Naive thymus-derived CD8-positive, alpha-beta T cell (primary cell): Measurements from ENCODE around the gene EXOC4. TPM values are rescaled to one million over a fixed set of nuclear protein-coding genes. Genes with fewer than 3 reads are reported as not detected.
"Not testable (repeated sequence)": the region's sequence is repeated elsewhere in the genome, so short reads cannot be mapped to it uniquely, and the experiment has no call there.

Source experiments
- ATAC-seq, 2 donors: fragments of 150-1000 bp; cut with Tn5 transposase in 1 of 2; sonication (Bioruptor Pico), chemical (Tn5 transposase) in 1 of 2; 1 replicate in 1 of 2; 2 replicates in 1 of 2; pipeline ENCODE4 v1.10.0; 2021; ENCODE audit warnings: mild to moderate bottlenecking in 2 of 2, moderate library complexity in 2 of 2
- POLR2A ChIA-PET: fragments of 350-600 bp; sonication (Branson Sonifier 250); formaldehyde crosslinking; loops from one replicate; lab custom pipeline; 2021; ENCODE audit warnings: antibody characterized with exemption; lab: Charles Lee
- DNase-seq, 10 donors: peaks; one replicate each; pipeline versions ENCODE4 v3.0.0 to v3.0.0-alpha.2; 2020 to 2022
- H3K27ac Mint-ChIP-seq, 10 donors: one replicate each; pipeline ENCODE4 v1.8.0; 2020 to 2022; ENCODE audit warnings: mild to moderate bottlenecking in 10 of 10, mixed read lengths in 10 of 10, moderate library complexity in 4 of 10, inconsistent platforms in 1 of 10
- H3K27me3 Mint-ChIP-seq, 5 donors: one replicate each; pipeline ENCODE4 v1.8.0; 2021 to 2022; ENCODE audit warnings: mixed read lengths in 5 of 5
- H3K36me3 Mint-ChIP-seq, 3 donors: one replicate each; pipeline ENCODE4 v1.8.0; 2020 to 2022; ENCODE audit warnings: mixed read lengths in 3 of 3, mild to moderate bottlenecking in 2 of 3, inconsistent platforms in 1 of 3
- H3K4me1 Mint-ChIP-seq, 4 donors: one replicate each; pipeline ENCODE4 v1.8.0; 2021 to 2022; ENCODE audit warnings: mixed read lengths in 4 of 4
- H3K4me3 Mint-ChIP-seq, 10 donors: one replicate each; pipeline ENCODE4 v1.8.0; 2020 to 2022; ENCODE audit warnings: mild to moderate bottlenecking in 10 of 10, mixed read lengths in 10 of 10, moderate library complexity in 6 of 10, inconsistent platforms in 1 of 10
- H3K9me3 Mint-ChIP-seq, 9 donors: one replicate each; pipeline ENCODE4 v1.8.0; 2020 to 2022; ENCODE audit warnings: mixed read lengths in 9 of 9, mild to moderate bottlenecking in 3 of 9, inconsistent platforms in 1 of 9, moderate library complexity in 1 of 9
- polyA plus RNA-seq, 3 donors: library from polyadenylated mRNA; unstranded; fragments of 300-500 nt; fragmentation: Illumina TruSeq; gene quantifications; one replicate each; pipeline ENCODE4 v1.2.3, GENCODE V29; 2021
- total RNA-seq, 8 experiments: library from RNA in 2 of 8; stranded (reverse) in 2 of 8; gene quantifications; one replicate each; pipeline ENCODE4 v1.2.3 and lab custom pipeline; 2021 to 2026

The EXOC4 gene
- total and polyA plus RNA-seq, 5 experiments from 2014 or later, result 29.4 to 68.6 (median 42.4) TPM

DNA sequence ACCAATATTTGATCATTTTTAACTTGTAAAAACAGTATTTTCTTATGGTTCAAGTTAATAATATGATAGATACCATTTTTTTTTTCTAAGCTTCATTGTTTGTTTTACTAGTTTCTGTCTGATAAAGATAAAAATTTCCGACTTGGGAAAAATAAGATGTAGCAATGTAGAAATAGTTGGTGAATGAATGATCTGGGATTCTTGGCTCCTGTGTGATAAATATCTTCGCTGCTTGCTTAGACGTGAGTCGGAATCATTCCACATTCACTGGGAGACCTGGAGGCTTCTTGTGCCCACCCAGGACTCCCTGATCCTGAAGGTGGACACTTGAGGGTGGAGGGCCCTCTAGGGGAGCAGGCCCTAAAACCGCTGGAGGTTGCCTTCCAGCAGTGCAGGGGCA is 47.9 kb downstream of the EXOC4 start:
- ATAC-seq (no peak), DNase-seq (no peak)
- Mint-ChIP-seq H3K4me3 (no peak overlapping the region), H3K36me3 (peaks cover 9 to 26% (median 19%) of the 10 kb centered on the region in 3 donors), H3K27ac (no peak overlapping the region), H3K27me3 (no peaks in the 10 kb centered on the region), H3K4me1 (peaks cover 5 to 34% (median 7%) of the 10 kb centered on the region in 4 donors), H3K9me3 (no peaks in the 10 kb centered on the region)
- POLR2A ChIA-PET, result no interaction called here

DNA sequence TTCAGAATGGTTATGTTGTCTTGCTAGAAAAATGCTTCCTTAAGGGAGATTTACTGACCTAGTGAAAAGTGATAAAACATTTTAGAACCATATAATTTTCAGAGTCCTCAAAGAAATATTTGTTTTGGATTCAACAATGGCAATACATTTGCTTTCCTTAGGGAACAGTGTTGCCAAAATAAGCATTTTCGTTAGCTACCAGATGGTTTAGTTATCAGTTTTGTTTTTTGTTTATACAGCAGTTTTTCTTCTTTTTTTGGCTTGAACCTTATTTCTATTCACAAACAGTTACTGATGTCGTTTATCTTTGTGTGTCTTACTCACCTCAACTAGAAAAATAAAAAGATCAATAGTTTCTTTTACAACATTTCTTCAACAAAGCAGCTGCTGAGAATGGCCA is 48.6 kb downstream of the EXOC4 start:
- no peaks in the 10 kb centered on the region for H3K27me3 Mint-ChIP-seq
- no peak for ATAC-seq
- peaks cover 15 to 33% (median 25%) of the 10 kb centered on the region in 3 donors for H3K36me3 Mint-ChIP-seq
- H3K4me3 Mint-ChIP-seq, result no peak overlapping the region
- peaks cover 5 to 28% (median 6%) of the 10 kb centered on the region in 4 donors for H3K4me1 Mint-ChIP-seq
- no peak overlapping the region for H3K27ac Mint-ChIP-seq
- no peak for DNase-seq
- H3K9me3 Mint-ChIP-seq, result no peaks in the 10 kb centered on the region
- POLR2A ChIA-PET, result no interaction called here

DNA sequence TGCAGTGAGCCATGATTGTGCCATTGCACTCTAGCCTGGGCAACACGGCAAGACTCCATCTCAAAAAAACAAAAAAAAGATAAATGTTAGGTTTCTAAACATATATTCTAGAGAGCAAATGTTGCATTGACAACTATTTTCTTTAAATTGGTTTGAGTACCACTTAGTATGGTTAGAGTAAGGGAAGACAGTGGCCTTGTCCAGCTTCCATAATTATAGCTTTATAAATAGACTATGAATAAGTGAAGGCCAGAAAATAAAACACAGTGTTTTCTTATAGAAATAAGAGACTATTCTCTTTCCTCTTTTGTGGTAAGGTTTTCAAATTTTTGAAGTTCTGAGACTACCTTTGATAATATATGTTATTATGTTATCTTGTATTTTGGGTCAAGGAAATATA is 50.5 kb downstream of the EXOC4 start:
- Mint-ChIP-seq H3K27ac (no peak overlapping the region), H3K9me3 (no peaks in the 10 kb centered on the region), H3K4me3 (no peak overlapping the region), H3K27me3 (no peaks in the 10 kb centered on the region), H3K36me3 (peaks cover 33 to 52% (median 44%) of the 10 kb centered on the region in 3 donors), H3K4me1 (peaks cover 0 to 37% (median 9%) of the 10 kb centered on the region in 4 donors)
- POLR2A ChIA-PET, result no interaction called here
- ATAC-seq (no peak), DNase-seq (no peak)

DNA sequence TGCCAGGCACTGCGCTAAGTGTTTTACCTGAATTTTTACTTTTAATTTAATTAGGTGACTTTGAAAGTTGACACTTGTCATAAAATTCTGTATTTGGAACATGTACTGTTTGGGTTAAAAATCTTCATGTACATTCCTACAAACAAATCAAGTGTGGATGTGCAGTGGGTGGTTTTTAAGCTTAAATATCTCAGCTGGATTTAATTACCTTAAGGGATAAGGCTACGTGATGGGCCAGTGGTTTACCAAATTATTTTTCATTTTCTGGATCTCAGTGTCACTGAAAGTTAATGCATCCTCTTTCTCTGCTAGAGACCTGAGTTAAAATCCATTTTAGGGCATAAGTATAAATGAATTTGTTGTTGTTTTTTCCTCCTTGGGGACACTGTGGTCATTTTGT is 51.1 kb downstream of the EXOC4 start:
- Mint-ChIP-seq H3K4me3 (no peak overlapping the region), H3K4me1 (peaks cover 0 to 39% (median 9%) of the 10 kb centered on the region in 4 donors), H3K36me3 (peaks cover 37 to 57% (median 45%) of the 10 kb centered on the region in 3 donors), H3K9me3 (no peaks in the 10 kb centered on the region), H3K27ac (peak overlapping the region in 1 of 10 donors; percentile 49), H3K27me3 (no peaks in the 10 kb centered on the region)
- ATAC-seq (no peak), DNase-seq (no peak)
- POLR2A ChIA-PET, result no interaction called here

DNA sequence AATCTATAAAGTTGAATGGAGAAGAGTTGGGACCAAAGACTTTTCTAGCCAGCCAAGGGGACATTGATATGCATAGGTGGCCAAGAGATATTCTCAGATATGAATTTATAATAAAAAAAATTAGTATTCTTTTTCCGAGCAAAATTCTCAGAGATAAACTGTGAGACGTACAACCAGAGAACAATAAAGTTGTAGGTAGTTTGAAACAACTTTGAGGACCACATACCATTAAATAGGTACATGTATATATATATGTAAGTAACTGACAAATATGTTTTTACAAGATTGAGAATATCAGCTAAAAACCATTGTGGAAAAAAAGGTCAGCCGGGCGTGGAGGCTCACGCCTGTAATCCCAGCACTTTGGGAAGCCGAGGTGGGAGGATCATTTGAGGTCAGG is 56.5 kb downstream of the EXOC4 start:
- Mint-ChIP-seq H3K4me3 (no peak overlapping the region), H3K4me1 (peaks cover 6 to 12% (median 11%) of the 10 kb centered on the region in 4 donors), H3K36me3 (peaks cover 39 to 70% (median 66%) of the 10 kb centered on the region in 3 donors), H3K27me3 (no peaks in the 10 kb centered on the region), H3K9me3 (no peaks in the 10 kb centered on the region), H3K27ac (no peak overlapping the region)
- POLR2A ChIA-PET, result no interaction called here
- ATAC-seq (no peak), DNase-seq (no peak)

DNA sequence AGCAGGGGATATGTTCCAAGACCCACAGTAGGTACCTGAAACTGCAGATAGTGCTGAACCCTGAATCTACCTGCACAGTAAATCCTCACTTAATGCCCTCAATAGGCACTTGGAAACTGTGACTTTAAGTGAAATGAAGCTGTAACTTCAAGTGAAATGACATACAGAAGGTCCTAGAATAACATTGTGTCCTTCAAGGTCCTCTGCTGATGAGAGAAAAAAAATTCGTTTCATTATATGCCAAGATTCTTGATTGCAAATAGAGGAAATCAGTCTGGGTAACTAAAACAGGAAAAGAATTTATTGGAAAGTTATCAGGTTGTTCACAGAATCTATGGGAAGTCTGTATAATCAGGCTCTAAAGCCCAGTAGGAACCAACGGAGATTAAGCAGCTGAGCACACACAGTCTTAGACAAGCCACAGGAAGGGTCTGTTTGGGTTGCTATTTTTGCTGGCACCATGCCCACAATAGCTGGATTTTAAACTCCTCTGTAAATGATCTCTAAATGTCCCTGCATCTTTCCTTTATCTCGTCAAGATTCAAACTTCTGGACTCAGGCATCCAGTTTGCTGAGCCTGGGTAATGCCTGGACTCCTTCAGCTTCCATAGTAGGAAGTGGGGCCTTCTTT is 57.5 kb downstream of the EXOC4 start:
- Mint-ChIP-seq H3K4me1 (peaks cover 8 to 12% (median 11%) of the 10 kb centered on the region in 4 donors), H3K4me3 (no peak overlapping the region), H3K27ac (peak overlapping the region in 2 of 10 donors; percentile 5 to 77), H3K36me3 (peaks cover 34 to 64% (median 64%) of the 10 kb centered on the region in 3 donors), H3K9me3 (no peaks in the 10 kb centered on the region), H3K27me3 (no peaks in the 10 kb centered on the region)
- ATAC-seq (no peak), DNase-seq (no peak)
- POLR2A ChIA-PET, result no interaction called here

DNA sequence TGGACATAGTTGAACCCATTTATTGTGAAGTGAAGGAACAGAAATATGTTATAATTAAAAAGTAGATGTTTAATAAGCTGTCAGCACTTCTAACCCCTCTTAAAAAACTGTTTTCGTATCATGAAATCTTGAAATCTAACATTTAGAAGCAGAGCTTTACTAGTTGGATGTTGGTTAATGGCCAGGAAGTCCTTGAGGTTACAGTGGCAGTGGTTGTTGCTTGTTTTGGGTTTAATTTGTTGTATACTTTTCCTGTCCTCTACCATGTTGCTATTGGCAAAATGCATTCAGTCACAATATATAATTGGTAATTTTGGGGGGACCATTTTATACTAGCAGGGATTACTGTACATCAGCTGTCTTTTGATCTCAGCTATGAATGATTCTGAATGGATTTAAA is 60.7 kb downstream of the EXOC4 start:
- DNase-seq (peak in 1 of 10 donors; percentile 1), ATAC-seq (no peak)
- Mint-ChIP-seq H3K9me3 (no peaks in the 10 kb centered on the region), H3K27me3 (no peaks in the 10 kb centered on the region), H3K4me1 (peaks cover 0 to 12% (median 8%) of the 10 kb centered on the region in 4 donors), H3K27ac (peak overlapping the region in 1 of 10 donors; percentile 6), H3K36me3 (peaks cover 6 to 53% (median 51%) of the 10 kb centered on the region in 3 donors), H3K4me3 (no peak overlapping the region)
- POLR2A ChIA-PET, result no interaction called here

DNA sequence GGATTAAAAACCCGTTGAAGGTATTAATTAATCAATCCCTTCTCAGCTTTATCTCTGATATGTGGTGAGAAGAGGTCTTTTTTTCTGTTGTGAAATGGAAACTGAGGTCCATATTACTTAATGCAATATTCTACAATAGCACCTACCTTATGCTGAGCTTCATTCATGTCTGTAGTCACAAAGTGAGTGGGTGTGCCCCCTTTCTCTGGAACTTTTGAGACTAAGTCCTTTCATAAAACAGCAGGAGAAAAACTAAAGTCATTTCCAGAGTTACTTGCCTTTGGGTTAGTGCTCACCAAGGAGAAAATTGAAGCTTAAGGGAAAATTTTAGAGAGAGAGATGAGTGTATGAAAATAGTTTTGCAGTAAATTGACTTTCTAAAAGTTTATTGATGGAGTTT is 61.2 kb downstream of the EXOC4 start:
- H3K27me3 Mint-ChIP-seq, result no peaks in the 10 kb centered on the region
- peaks cover 0 to 12% (median 8%) of the 10 kb centered on the region in 4 donors for H3K4me1 Mint-ChIP-seq
- no peaks in the 10 kb centered on the region for H3K9me3 Mint-ChIP-seq
- POLR2A ChIA-PET, result no interaction called here
- ATAC-seq, result no peak
- H3K27ac Mint-ChIP-seq, result no peak overlapping the region
- peaks cover 5 to 57% (median 50%) of the 10 kb centered on the region in 3 donors for H3K36me3 Mint-ChIP-seq
- H3K4me3 Mint-ChIP-seq, result no peak overlapping the region
- DNase-seq, result no peak

DNA sequence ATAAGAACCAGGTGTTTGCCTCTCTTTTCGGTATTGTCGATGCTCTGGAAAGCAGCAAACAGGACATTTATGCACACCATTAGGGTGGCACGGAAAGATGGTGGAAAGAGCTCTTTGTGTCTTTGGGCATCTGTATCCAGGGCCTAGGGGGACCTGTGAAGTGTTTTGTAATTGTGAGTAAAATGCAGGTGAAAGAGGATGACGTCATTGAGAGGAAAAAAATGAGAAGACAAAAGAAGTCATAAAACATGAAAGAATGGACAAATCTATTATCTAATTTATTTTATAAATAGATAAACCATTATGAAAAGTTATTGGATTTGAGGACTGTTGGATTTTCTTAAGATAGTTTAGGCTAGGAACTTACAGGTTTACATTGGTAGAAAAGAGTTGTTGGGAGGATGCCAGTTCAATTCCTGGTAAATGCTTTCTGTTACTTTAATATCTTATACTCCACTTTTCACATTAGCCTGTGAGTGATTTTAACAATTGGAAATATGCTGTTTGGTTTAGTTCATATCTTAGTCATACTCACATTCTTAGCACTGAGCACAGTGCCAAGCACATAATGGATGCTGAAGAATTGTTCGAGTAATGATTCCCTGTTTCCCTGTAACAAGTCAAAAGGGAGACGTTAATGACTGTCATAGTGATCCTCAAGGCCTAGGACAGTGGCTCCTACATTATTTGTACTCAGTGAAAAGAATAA is 62.6 kb downstream of the EXOC4 start:
- Mint-ChIP-seq H3K27me3 (no peaks in the 10 kb centered on the region), H3K4me3 (no peak overlapping the region), H3K9me3 (peaks cover 0 to 2% (median 0%) of the 10 kb centered on the region in 9 donors), H3K4me1 (peaks cover 0 to 12% (median 9%) of the 10 kb centered on the region in 4 donors), H3K27ac (peak overlapping the region in 2 of 10 donors; percentile 2 to 13), H3K36me3 (peaks cover 10 to 61% (median 53%) of the 10 kb centered on the region in 3 donors)
- POLR2A ChIA-PET, result no interaction called here
- ATAC-seq (no peak), DNase-seq (no peak)

DNA sequence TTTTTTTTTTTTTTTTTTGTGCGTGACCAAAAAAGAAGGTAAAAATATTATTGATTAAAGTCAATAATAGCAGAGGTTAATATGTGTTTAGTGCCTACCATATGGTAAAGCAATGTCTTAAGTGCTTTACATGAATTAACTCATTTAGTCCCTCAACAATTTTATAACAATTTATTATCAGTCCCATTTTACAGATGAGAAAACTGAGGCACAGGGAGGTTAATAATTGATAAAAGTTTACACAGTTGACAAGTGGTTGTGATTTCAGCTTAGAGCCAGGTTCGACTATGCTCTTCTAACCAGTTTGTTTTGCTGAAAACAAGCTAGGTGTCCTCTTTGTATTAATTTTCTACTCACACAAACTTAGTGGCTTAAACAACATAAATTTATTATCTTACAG is 67.0 kb downstream of the EXOC4 start:
- Mint-ChIP-seq H3K4me3 (no peak overlapping the region), H3K9me3 (peaks cover 6 to 43% (median 15%) of the 10 kb centered on the region in 9 donors), H3K27me3 (no peaks in the 10 kb centered on the region), H3K27ac (no peak overlapping the region), H3K36me3 (peaks cover 24 to 85% (median 82%) of the 10 kb centered on the region in 3 donors), H3K4me1 (peaks cover 2 to 12% (median 6%) of the 10 kb centered on the region in 4 donors)
- ATAC-seq (no peak), DNase-seq (no peak)
- POLR2A ChIA-PET, result interaction anchor here (0.7 kb wide), 1 partner anchor 64 kb away, joined by 5 read pairs; no protein-coding TSS in a partner anchor

DNA sequence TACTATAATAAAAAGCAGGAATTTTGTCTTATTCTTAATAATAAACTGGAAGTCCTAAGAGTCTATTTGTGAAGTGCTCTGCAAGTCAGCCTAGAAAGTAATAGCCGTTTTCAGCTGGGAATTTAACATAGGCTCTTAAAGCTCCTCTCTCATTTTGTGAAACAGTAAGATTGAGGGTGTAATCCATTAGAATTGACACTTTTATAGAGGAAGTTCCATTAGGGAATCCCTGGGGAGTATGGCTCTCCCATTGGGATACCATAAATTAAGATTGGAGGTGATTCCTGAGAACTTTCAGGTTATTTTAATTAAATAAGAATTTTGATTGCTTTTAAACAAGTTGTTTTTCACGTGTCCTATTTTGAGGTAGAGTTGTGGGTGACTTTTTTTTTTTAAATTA is 68.0 kb downstream of the EXOC4 start:
- DNase-seq (no peak), ATAC-seq (no peak)
- no peak overlapping the region for H3K27ac Mint-ChIP-seq
- POLR2A ChIA-PET, result no interaction called here
- no peaks in the 10 kb centered on the region for H3K27me3 Mint-ChIP-seq
- H3K9me3 Mint-ChIP-seq, result peaks cover 9 to 53% (median 24%) of the 10 kb centered on the region in 9 donors
- no peak overlapping the region for H3K4me3 Mint-ChIP-seq
- peaks cover 5 to 10% (median 6%) of the 10 kb centered on the region in 4 donors for H3K4me1 Mint-ChIP-seq
- peaks cover 29 to 90% (median 89%) of the 10 kb centered on the region in 3 donors for H3K36me3 Mint-ChIP-seq

DNA sequence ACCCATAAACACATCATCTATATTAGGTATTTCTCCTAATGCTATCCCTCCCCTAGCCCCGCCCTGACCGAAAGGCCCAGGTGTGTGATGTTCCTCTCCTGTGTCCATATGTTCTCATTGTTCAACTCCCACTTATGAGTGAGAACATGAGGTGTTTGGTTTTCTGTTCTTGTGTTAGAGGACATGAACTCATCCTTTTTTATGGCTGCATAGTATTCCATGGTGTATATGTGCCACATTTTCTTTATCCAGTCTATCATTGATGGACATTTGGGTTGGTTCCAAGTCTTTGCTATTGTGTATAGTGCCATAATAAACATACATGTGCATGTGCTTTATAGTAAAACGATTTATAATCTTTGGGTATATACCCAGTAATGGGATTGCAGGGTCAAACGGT is 68.5 kb downstream of the EXOC4 start:
- H3K27ac Mint-ChIP-seq, ATAC-seq, H3K4me3 Mint-ChIP-seq, H3K4me1 Mint-ChIP-seq, H3K27me3 Mint-ChIP-seq, POLR2A ChIA-PET, DNase-seq: not testable (repeated sequence)
- peaks cover 9 to 58% (median 25%) of the 10 kb centered on the region in 9 donors for H3K9me3 Mint-ChIP-seq
- peaks cover 31 to 91% (median 91%) of the 10 kb centered on the region in 3 donors for H3K36me3 Mint-ChIP-seq

DNA sequence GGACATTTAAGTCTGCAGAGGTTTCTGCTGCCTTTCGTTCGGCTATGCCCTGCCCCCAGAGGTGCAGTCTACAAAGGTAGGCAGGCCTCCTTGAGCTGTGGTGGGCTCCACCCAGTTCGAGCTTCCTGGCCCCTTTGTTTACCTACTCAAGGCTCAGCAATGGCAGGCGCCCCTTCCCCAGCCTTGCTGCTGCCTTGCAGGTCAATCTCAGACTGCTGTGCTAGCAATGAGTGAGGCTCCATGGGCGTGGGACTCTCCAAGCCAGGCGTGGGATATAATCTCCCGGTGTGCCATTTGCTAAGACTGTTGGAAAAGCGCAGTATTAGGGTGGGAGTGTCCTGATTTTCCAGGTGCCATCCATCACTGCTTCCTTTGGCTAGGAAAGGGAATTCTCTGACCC is 73.9 kb downstream of the EXOC4 start:
- H3K27ac Mint-ChIP-seq, POLR2A ChIA-PET, ATAC-seq, H3K27me3 Mint-ChIP-seq, DNase-seq, H3K4me3 Mint-ChIP-seq: not testable (repeated sequence)
- Mint-ChIP-seq H3K9me3 (peaks cover 9 to 65% (median 30%) of the 10 kb centered on the region in 9 donors), H3K36me3 (peaks cover 38 to 91% (median 88%) of the 10 kb centered on the region in 3 donors), H3K4me1 (peaks cover 12 to 29% (median 14%) of the 10 kb centered on the region in 4 donors)
